PC-9 (cell line): ENCODE data around the gene SDCBP2. TPM values are rescaled to one million over a fixed set of nuclear protein-coding genes. Genes with fewer than 3 reads are reported as not detected.

Experiments
- BruUV-seq: library from RNA; stranded (reverse); fragments of 400-500 nt; replicated peaks from 2 replicates; lab custom pipeline; 2021; lab: Mats Ljungman, UMichigan
- CTCF ChIA-PET: fragments of 300-600 bp; sonication (Branson Sonifier 250); formaldehyde crosslinking; loops from one replicate; lab custom pipeline; 2022; ENCODE audit warnings: antibody characterized with exemption; lab: Charles Lee
- POLR2A ChIA-PET: fragments of 300-600 bp; sonication (Branson Sonifier 250); formaldehyde crosslinking; loops from one replicate; lab custom pipeline; 2022; ENCODE audit warnings: antibody characterized with exemption; ENCODE audit not compliant: unreplicated experiment; lab: Charles Lee
- DNase-seq, 2 experiments: peaks; one replicate each; pipeline versions ENCODE4 v3.0.0 to v3.0.0-alpha.2; 2015 to 2022; ENCODE audit warnings: mixed read lengths in 1 of 2
- H2AFZ ChIP-seq: fragments of 200-600 bp; sonication (generic); 2 replicates; pipeline ENCODE4 v1.8.1; 2017; ENCODE audit warnings: antibody characterized with exemption
- H3F3A ChIP-seq: fragments of 200-600 bp; sonication (generic); 2 replicates; pipeline ENCODE4 v1.8.1; 2017; ENCODE audit warnings: antibody characterized with exemption, mild to moderate bottlenecking, low read depth; ENCODE audit not compliant: insufficient read depth
- H3K27ac ChIP-seq: fragments of 200-600 bp; sonication (generic); 2 replicates; pipeline ENCODE4 v1.6.1; 2016; ENCODE audit warnings: mixed run types
- H3K27me3 ChIP-seq: fragments of 200-600 bp; sonication (generic); 2 replicates; pipeline ENCODE4 v1.6.1; 2016; ENCODE audit warnings: low read depth, mixed run types; ENCODE audit not compliant: insufficient read depth
- H3K36me3 ChIP-seq: fragments of 200-600 bp; sonication (generic); 2 replicates; pipeline ENCODE4 v1.6.1; 2016; ENCODE audit warnings: low read depth, mixed run types
- H3K4me1 ChIP-seq: fragments of 200-600 bp; sonication (generic); replicated peaks from 2 replicates; pipeline ENCODE4 v1.6.1; 2016; ENCODE audit warnings: mixed run types; ENCODE audit not compliant: insufficient read depth
- H3K4me2 ChIP-seq: fragments of 200-600 bp; sonication (generic); 2 replicates; pipeline ENCODE4 v1.6.1; 2017; ENCODE audit warnings: mixed run types
- H3K4me3 ChIP-seq: fragments of 200-600 bp; sonication (generic); 2 replicates; pipeline ENCODE4 v1.6.1; 2016; ENCODE audit warnings: mixed run types
- H3K79me2 ChIP-seq: fragments of 200-600 bp; sonication (generic); 2 replicates; pipeline ENCODE4 v1.6.1; 2017; ENCODE audit warnings: low read depth, mixed run types
- H3K9me2 ChIP-seq: fragments of 200-600 bp; sonication (generic); 2 replicates; pipeline ENCODE4 v1.8.1; 2017; ENCODE audit warnings: mild to moderate bottlenecking; ENCODE audit not compliant: insufficient read depth
- H3K9me3 ChIP-seq: fragments of 200-600 bp; sonication (generic); 2 replicates; pipeline ENCODE4 v1.8.1; 2016; ENCODE audit warnings: low read depth; ENCODE audit not compliant: insufficient read depth
- H4K20me1 ChIP-seq: fragments of 200-600 bp; sonication (generic); 2 replicates; pipeline ENCODE4 v1.8.1; 2017; ENCODE audit not compliant: insufficient read depth
- EZH2 ChIP-seq: fragments of 200-600 bp; sonication (generic); IDR thresholded peaks from 2 replicates; pipeline ENCODE4 v1.8.0; 2017; ENCODE audit warnings: antibody characterized with exemption, low read depth
- intact Hi-C: fragments of 100-400 bp; cut with micrococcal nuclease; formaldehyde crosslinking; loops from one replicate; pipeline ENCODE4 v1.10.0; 2022; ENCODE audit not compliant: unreplicated experiment
- total RNA-seq: library from RNA; stranded (reverse); gene quantifications from 2 replicates; pipeline ENCODE4 v1.2.3, GENCODE V29; 2021
- TF ChIP-seq, protein P1 (sequence below): fragments of 200-600 bp; sonication (generic); conservative IDR thresholded peaks from 2 replicates; pipeline ENCODE4 v1.6.1; 2017; ENCODE audit warnings: mixed run types, antibody characterized with exemption, mild to moderate bottlenecking, moderate library complexity

Gene SDCBP2
- total RNA-seq, 1 experiment from 2014 or later = 14.8 TPM

GRCh38 chr20:1296922-1297321 lies 32.0 kb downstream of the SDCBP2 start:
- no TSS peak for BruUV-seq
- H3K4me3 ChIP-seq = no peak overlapping the region
- H4K20me1 ChIP-seq = no peaks in the 10 kb centered on the region
- no peak for DNase-seq
- POLR2A ChIA-PET = no interaction called here
- no peak for TF ChIP-seq EZH2
- TF ChIP-seq, protein P1, sequence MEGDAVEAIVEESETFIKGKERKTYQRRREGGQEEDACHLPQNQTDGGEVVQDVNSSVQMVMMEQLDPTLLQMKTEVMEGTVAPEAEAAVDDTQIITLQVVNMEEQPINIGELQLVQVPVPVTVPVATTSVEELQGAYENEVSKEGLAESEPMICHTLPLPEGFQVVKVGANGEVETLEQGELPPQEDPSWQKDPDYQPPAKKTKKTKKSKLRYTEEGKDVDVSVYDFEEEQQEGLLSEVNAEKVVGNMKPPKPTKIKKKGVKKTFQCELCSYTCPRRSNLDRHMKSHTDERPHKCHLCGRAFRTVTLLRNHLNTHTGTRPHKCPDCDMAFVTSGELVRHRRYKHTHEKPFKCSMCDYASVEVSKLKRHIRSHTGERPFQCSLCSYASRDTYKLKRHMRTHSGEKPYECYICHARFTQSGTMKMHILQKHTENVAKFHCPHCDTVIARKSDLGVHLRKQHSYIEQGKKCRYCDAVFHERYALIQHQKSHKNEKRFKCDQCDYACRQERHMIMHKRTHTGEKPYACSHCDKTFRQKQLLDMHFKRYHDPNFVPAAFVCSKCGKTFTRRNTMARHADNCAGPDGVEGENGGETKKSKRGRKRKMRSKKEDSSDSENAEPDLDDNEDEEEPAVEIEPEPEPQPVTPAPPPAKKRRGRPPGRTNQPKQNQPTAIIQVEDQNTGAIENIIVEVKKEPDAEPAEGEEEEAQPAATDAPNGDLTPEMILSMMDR = no peak
- CTCF ChIA-PET = no interaction called here
- no peaks in the 10 kb centered on the region for H3K36me3 ChIP-seq
- no peaks in the 10 kb centered on the region for H3K9me3 ChIP-seq
- H2AFZ ChIP-seq = no peak overlapping the region
- H3K79me2 ChIP-seq = no peaks in the 10 kb centered on the region
- no peaks in the 10 kb centered on the region for H3F3A ChIP-seq
- H3K4me1 ChIP-seq = peaks cover 11% of the 10 kb centered on the region
- H3K27ac ChIP-seq = no peak overlapping the region
- intact Hi-C loops = no loop called here
- no peaks in the 10 kb centered on the region for H3K27me3 ChIP-seq
- H3K9me2 ChIP-seq = no peaks in the 10 kb centered on the region
- H3K4me2 ChIP-seq = no peak overlapping the region

- H2AFZ ChIP-seq = no peak overlapping the region
- ChIA-PET CTCF (no interaction called here), POLR2A (no interaction called here)
- no peak overlapping the region for H3K4me3 ChIP-seq
- H3K9me2 ChIP-seq = no peaks in the 10 kb centered on the region
- H3F3A ChIP-seq = no peaks in the 10 kb centered on the region
- no peaks in the 10 kb centered on the region for H3K36me3 ChIP-seq
- no TSS peak for BruUV-seq
- H3K4me1 ChIP-seq = peaks cover 9% of the 10 kb centered on the region
- no peak for TF ChIP-seq EZH2
- TF ChIP-seq, protein P1 = no peak
- H3K79me2 ChIP-seq = no peaks in the 10 kb centered on the region
- DNase-seq = no peak
- H3K4me2 ChIP-seq = no peak overlapping the region
- H3K27ac ChIP-seq = no peak overlapping the region
- no peaks in the 10 kb centered on the region for H3K27me3 ChIP-seq
- H4K20me1 ChIP-seq = no peaks in the 10 kb centered on the region
- no peaks in the 10 kb centered on the region for H3K9me3 ChIP-seq
- intact Hi-C loops = no loop called here
Measured at GRCh38 chr20:1296117-1296610, 32.8 kb downstream of the SDCBP2 start.

GRCh38 chr20:1295276-1295930 lies 33.5 kb downstream of the SDCBP2 start:
- Histone ChIP-seq H3K79me2 (no peaks in the 10 kb centered on the region), H3K27ac (no peak overlapping the region), H3F3A (no peaks in the 10 kb centered on the region), H2AFZ (no peak overlapping the region), H4K20me1 (no peaks in the 10 kb centered on the region), H3K4me2 (no peak overlapping the region), H3K4me1 (peaks cover 1% of the 10 kb centered on the region), H3K9me3 (no peaks in the 10 kb centered on the region), H3K9me2 (no peaks in the 10 kb centered on the region), H3K36me3 (no peaks in the 10 kb centered on the region), H3K27me3 (no peaks in the 10 kb centered on the region), H3K4me3 (no peak overlapping the region)
- ChIA-PET POLR2A (no interaction called here), CTCF (no interaction called here)
- TF ChIP-seq, protein P1 = no peak
- TF ChIP-seq EZH2 = no peak
- no peak for DNase-seq
- no TSS peak for BruUV-seq
- intact Hi-C loops = no loop called here
